CD14-positive monocyte (primary cell): ENCODE measurements around the gene ATP1B2. TPM values are rescaled to one million over a fixed set of nuclear protein-coding genes. Genes with fewer than 3 reads are reported as not detected.

Experiments
- DNase-seq, 3 donors: peaks; one replicate each; pipeline ENCODE4 v3.0.0-alpha.2; 2011 to 2022
- H2AFZ ChIP-seq: 2 replicates; pipeline ENCODE4 v1.6.0; 2012; ENCODE audit warnings: mild to moderate bottlenecking, low read depth, low read length, inconsistent platforms; ENCODE audit not compliant: insufficient read depth, poor library complexity, severe bottlenecking
- H3K27ac ChIP-seq, 2 donors: 1 replicate in 1 of 2; 2 replicates in 1 of 2; pipeline ENCODE4 v1.5.1; 2012 to 2013; ENCODE audit warnings: low read length in 2 of 2, control low read depth in 1 of 2, inconsistent platforms in 1 of 2, low read depth in 1 of 2, mild to moderate bottlenecking in 1 of 2
- H3K27me3 ChIP-seq, 2 donors: one replicate each; pipeline versions ENCODE4 v1.6.0 to v1.6.1; 2011 to 2013; ENCODE audit warnings: low read length in 2 of 2; ENCODE audit not compliant: control insufficient read depth in 2 of 2, insufficient read depth in 2 of 2
- H3K36me3 ChIP-seq, 2 donors: replicated peaks in 1 of 2; 1 replicate in 1 of 2; 2 replicates in 1 of 2; pipeline versions ENCODE4 v1.5.1 to v1.6.1; 2012 to 2013; ENCODE audit warnings: low read length in 2 of 2, control low read depth in 1 of 2, inconsistent platforms in 1 of 2, mild to moderate bottlenecking in 1 of 2; ENCODE audit not compliant: insufficient read depth in 2 of 2, control insufficient read depth in 1 of 2
- H3K4me1 ChIP-seq, 2 donors: 1 replicate in 1 of 2; 2 replicates in 1 of 2; pipeline versions ENCODE4 v1.5.1 to v1.6.1; 2012 to 2013; ENCODE audit warnings: low read length in 2 of 2, control low read depth in 1 of 2, inconsistent platforms in 1 of 2, mild to moderate bottlenecking in 1 of 2, moderate library complexity in 1 of 2; ENCODE audit not compliant: insufficient read depth in 2 of 2, control insufficient read depth in 1 of 2
- H3K4me2 ChIP-seq: replicated peaks from 2 replicates; pipeline ENCODE3; 2012; ENCODE audit warnings: low read length, moderate library complexity, mild to moderate bottlenecking; ENCODE audit not compliant: poor library complexity, severe bottlenecking; ENCODE audit errors: extremely low read depth
- H3K4me3 ChIP-seq, 3 experiments: fragments of 200-600 bp in 1 of 3; sonication (generic) in 1 of 3; replicated peaks in 1 of 3; 1 replicate in 2 of 3; 2 replicates in 1 of 3; pipeline ENCODE4 v1.5.1; 2011 to 2013; ENCODE audit warnings: low read length in 3 of 3, mild to moderate bottlenecking in 3 of 3, control low read depth in 2 of 3, low read depth in 2 of 3, inconsistent platforms in 1 of 3, moderate library complexity in 1 of 3
- H3K79me2 ChIP-seq: 2 replicates; pipeline ENCODE4 v1.6.0; 2012; ENCODE audit warnings: mild to moderate bottlenecking, control low read depth, inconsistent platforms, low read length, moderate library complexity; ENCODE audit not compliant: insufficient read depth
- H3K9ac ChIP-seq: 2 replicates; pipeline ENCODE4 v1.6.0; 2017; ENCODE audit warnings: low read length, mild to moderate bottlenecking; ENCODE audit not compliant: insufficient read depth, poor library complexity, severe bottlenecking
- H3K9me3 ChIP-seq, 2 donors: replicated peaks in 1 of 2; 1 replicate in 1 of 2; 2 replicates in 1 of 2; pipeline versions ENCODE4 v1.5.1 to v1.6.1; 2012 to 2013; ENCODE audit warnings: low read length in 2 of 2, control low read depth in 1 of 2; ENCODE audit not compliant: control insufficient read depth in 1 of 2, insufficient read depth in 1 of 2
- H4K20me1 ChIP-seq: 2 replicates; pipeline ENCODE4 v1.6.0; 2012; ENCODE audit warnings: mild to moderate bottlenecking, low read length, control low read depth, moderate library complexity; ENCODE audit not compliant: insufficient read depth
- H3K27ac Mint-ChIP-seq, 7 donors: one replicate each; pipeline ENCODE4 v1.8.0; 2020; ENCODE audit warnings: mild to moderate bottlenecking in 7 of 7, mixed read lengths in 7 of 7, moderate library complexity in 6 of 7, inconsistent platforms in 2 of 7
- H3K27me3 Mint-ChIP-seq, 3 donors: one replicate each; pipeline ENCODE4 v1.8.0; 2021 to 2022; ENCODE audit warnings: low read depth in 3 of 3, mild to moderate bottlenecking in 3 of 3, mixed read lengths in 3 of 3, moderate library complexity in 3 of 3, inconsistent platforms in 1 of 3
- H3K36me3 Mint-ChIP-seq, 2 donors: one replicate each; pipeline ENCODE4 v1.8.0; 2020; ENCODE audit warnings: mixed read lengths in 2 of 2, inconsistent platforms in 1 of 2, mild to moderate bottlenecking in 1 of 2
- H3K4me1 Mint-ChIP-seq: one replicate; pipeline ENCODE4 v1.8.0; 2020; ENCODE audit warnings: mild to moderate bottlenecking, mixed read lengths
- H3K4me3 Mint-ChIP-seq, 2 donors: one replicate each; pipeline ENCODE4 v1.8.0; 2020; ENCODE audit warnings: mild to moderate bottlenecking in 2 of 2, mixed read lengths in 2 of 2, moderate library complexity in 1 of 2
- H3K9me3 Mint-ChIP-seq, 7 donors: one replicate each; pipeline ENCODE4 v1.8.0; 2020 to 2022; ENCODE audit warnings: mixed read lengths in 7 of 7, mild to moderate bottlenecking in 6 of 7, moderate library complexity in 6 of 7, inconsistent platforms in 2 of 7
- CTCF ChIP-seq: fragments of 200-600 bp; IDR thresholded peaks from one replicate; pipeline ENCODE4 v1.8.0; 2022; ENCODE audit warnings: antibody characterized with exemption, mild to moderate bottlenecking
- WGBS: methylation state at CpG from one replicate; pipeline ENCODE4 v1.1.5; 2013; ENCODE audit warnings: missing lambda C conversion rate; ENCODE audit not compliant: insufficient coverage; 5-methylcytosine and 5-hydroxymethylcytosine counted together
- intact Hi-C, 2 donors: fragments of 100-400 bp; cut with micrococcal nuclease; formaldehyde crosslinking; loops; one replicate each; pipeline versions ENCODE4 v1.15.0 to v1.15.1; 2023
- polyA plus RNA-seq, 3 donors: library from polyadenylated mRNA; depleted of rRNA in 1 of 3; unstranded in 2 of 3; stranded (reverse) in 1 of 3; fragments of 300-500 nt in 2 of 3; fragments of >200 nt in 1 of 3; fragmentation: Illumina TruSeq in 2 of 3; gene quantifications; 1 replicate in 2 of 3; 2 replicates in 1 of 3; pipeline ENCODE4 v1.2.3, GENCODE V29; 2012 to 2021

Gene ATP1B2
- polyA plus RNA-seq, 3 donors = 0.07 TPM; not detected in 2

GRCh38 chr17:7676533-7676932 lies 25.8 kb downstream of the ATP1B2 start:
- Histone ChIP-seq H3K79me2 (peaks cover 18% of the 10 kb centered on the region), H4K20me1 (peaks cover 40% of the 10 kb centered on the region), H3K27ac (no peak overlapping the region), H2AFZ (no peak overlapping the region), H3K27me3 (no peaks in the 10 kb centered on the region), H3K36me3 (peaks cover 37 to 51% of the 10 kb centered on the region in 2 donors), H3K4me2 (no peak overlapping the region), H3K9ac (no peak overlapping the region), H3K4me1 (no peaks in the 10 kb centered on the region), H3K9me3 (peaks cover 10 to 16% of the 10 kb centered on the region in 2 donors), H3K4me3 (no peak overlapping the region)
- no peak for TF ChIP-seq CTCF
- intact Hi-C loops = no loop called here
- DNase-seq = no peak
- Mint-ChIP-seq H3K27me3 (peaks cover 0 to 3% (median 0%) of the 10 kb centered on the region in 3 donors), H3K36me3 (peaks cover 43 to 59% of the 10 kb centered on the region in 2 donors), H3K4me3 (no peak overlapping the region), H3K9me3 (peaks cover 9 to 23% (median 14%) of the 10 kb centered on the region in 7 donors), H3K27ac (peak overlapping the region in 1 of 7 donors; percentile 61), H3K4me1 (no peaks in the 10 kb centered on the region)
- WGBS = 96% methylated on average over 5 of the region's 5 CpGs

GRCh38 chr17:7677388-7678067 lies 26.8 kb downstream of the ATP1B2 start:
- Mint-ChIP-seq H3K9me3 (peaks cover 9 to 23% (median 14%) of the 10 kb centered on the region in 7 donors), H3K36me3 (peaks cover 41 to 55% of the 10 kb centered on the region in 2 donors), H3K27me3 (peaks cover 0 to 3% (median 0%) of the 10 kb centered on the region in 3 donors), H3K4me1 (no peaks in the 10 kb centered on the region), H3K27ac (peak overlapping the region in 2 of 7 donors; percentile 19 to 21), H3K4me3 (no peak overlapping the region)
- H3K4me1 ChIP-seq = no peaks in the 10 kb centered on the region
- no peak for TF ChIP-seq CTCF
- no peak overlapping the region for H2AFZ ChIP-seq
- no peak overlapping the region for H3K27ac ChIP-seq
- no peak overlapping the region for H3K4me2 ChIP-seq
- peaks cover 28% of the 10 kb centered on the region for H3K79me2 ChIP-seq
- H3K4me3 ChIP-seq = no peak overlapping the region
- peaks cover 42% of the 10 kb centered on the region for H4K20me1 ChIP-seq
- WGBS = 98% methylated on average over 10 of the region's 10 CpGs
- DNase-seq = no peak
- H3K36me3 ChIP-seq = peaks cover 31 to 44% of the 10 kb centered on the region in 2 donors
- intact Hi-C loops = no loop called here
- no peaks in the 10 kb centered on the region for H3K27me3 ChIP-seq
- peaks cover 10 to 16% of the 10 kb centered on the region in 2 donors for H3K9me3 ChIP-seq
- H3K9ac ChIP-seq = no peak overlapping the region
